Non-pigmented ciliary epithelial cell (primary cell): ENCODE data around the gene OR2B2.

Experiments
- DNase-seq: peaks from one replicate; pipeline ENCODE4 v3.0.0-alpha.2; 2010; ENCODE audit warnings: low read depth

The OR2B2 gene

DNA sequence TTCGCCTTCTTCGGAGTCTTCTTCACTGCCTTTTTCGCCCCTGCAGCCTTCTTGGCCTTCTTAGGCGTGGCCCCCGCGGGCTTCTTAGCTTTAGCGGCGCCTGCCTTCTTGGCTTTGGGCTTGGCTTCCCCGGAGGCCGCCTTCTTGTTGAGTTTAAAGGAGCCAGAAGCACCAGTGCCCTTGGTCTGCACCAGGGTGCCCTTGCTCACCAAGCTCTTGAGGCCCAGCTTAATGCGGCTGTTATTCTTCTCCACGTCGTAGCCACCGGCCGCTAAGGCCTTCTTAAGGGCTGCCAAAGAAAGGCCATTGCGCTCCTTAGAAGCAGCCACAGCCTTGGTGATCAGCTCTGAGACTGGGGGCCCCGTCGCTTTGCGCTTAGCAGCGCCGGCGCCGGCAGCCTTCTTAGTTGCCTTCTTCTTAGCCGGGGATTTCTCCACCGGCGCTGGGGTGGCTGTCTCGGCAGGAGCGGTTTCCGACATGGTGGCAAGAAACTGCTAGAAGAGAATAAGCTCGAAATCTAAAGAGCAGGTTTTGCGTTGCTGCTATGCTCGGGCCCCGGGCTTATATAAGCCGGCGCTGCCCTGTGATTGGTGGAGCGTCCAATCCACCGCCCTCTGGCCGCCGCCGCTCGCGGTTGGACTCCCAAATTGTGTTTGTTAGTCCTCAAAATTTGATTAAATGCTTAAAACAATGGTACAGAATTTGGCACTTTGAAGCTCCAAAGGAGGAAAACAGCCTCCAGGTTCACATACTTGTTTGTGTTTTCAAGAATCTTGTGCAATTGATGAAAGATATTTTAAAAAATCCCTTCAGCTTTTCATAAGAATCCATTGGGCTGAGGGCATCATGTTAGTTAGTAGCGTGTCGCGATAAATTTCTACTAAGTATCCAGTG, 44.9 kb downstream of the OR2B2 start:
- no peak for DNase-seq

DNA sequence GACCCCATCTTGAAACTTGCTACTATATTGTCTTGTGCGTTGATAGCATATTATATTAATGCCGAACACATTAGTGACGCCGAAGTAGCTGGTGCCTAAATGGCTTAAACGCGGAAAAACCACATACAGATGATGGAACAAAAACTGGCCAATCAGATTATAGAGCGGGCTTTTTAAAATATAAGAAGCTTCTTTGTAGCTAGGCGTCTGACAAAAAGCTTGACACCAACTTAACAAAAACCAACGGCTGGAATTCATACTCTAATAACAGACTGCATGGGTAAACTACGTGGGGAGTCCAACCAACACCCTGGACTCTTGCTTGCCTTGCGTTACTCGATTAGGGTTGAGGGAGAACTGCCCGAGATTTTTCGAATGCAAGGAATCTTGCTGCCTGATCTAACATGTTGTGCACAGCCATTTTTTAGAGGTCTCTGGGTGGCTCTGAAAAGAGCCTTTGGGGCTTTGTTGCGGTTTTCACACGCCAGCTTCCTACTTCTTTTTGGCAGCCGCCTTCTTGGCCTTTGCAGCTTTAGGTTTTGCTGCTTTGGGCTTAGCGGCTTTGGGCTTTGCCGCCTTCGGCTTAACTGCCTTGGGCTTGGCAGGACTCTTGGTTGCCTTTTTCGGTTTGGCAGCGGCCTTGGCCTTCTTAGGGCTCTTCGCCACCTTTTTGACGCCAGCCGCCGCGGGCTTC, 45.7 kb downstream of the OR2B2 start:
- no peak for DNase-seq

DNA sequence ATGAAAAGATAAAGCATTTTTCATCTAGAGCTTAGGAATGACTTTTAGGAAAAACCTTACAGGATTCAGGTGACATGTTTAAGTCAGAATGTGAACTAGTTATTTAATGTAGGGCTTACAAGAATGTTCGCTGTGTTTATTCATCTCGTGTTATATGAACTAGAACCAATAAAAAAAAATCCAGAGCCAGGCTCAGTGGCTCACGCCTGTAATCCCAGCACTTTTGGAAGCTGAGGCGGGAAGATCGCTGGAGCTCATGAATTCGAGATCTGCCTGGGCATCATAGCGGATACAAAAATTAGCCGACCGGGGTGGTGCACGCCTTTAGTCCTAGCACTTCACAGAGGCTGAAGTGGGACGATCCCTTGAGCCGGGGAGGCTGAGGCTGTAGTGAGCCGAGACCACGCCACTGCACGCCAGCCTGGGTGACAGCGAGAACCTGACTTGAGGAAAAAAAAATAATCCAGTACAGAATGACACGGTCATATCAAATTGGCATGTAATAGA, 46.3 kb downstream of the OR2B2 start:
- no peak for DNase-seq

DNA sequence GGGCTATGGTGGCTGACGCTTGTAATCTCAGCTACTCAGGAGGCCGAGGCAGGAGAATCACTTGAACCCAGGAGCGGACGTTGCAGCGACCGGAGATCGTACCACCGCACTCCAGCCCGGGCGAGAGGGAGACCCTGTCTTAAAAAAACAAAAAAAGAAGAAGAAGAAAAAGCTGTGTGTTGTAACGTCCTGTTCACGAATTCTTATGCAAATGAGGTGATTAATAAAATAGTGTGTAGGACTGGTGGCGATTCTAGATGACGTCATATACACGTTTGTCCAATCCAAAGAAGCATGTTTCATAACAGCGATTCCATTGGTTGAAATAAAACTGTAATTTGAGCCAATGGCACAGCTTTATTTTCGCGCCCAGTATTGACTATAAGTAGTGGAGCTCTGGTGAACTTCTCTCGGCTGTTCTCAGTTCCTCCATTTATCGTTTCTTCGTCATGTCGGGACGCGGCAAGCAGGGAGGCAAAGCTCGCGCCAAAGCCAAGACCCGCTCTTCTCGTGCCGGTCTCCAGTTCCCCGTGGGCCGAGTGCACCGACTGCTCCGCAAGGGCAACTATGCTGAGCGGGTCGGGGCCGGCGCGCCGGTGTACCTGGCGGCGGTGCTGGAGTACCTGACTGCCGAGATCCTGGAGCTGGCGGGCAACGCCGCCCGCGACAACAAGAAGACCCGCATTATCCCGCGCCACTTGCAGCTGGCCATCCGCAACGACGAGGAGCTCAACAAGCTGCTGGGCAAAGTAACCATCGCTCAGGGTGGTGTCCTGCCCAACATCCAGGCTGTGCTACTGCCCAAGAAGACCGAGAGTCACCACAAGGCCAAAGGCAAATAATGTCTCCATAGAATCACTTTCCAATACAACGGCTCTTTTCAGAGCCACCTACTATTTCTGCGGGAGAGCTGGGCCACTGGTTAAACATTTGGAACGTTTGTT, 47.0 kb downstream of the OR2B2 start:
- peak; percentile 94 for DNase-seq

DNA sequence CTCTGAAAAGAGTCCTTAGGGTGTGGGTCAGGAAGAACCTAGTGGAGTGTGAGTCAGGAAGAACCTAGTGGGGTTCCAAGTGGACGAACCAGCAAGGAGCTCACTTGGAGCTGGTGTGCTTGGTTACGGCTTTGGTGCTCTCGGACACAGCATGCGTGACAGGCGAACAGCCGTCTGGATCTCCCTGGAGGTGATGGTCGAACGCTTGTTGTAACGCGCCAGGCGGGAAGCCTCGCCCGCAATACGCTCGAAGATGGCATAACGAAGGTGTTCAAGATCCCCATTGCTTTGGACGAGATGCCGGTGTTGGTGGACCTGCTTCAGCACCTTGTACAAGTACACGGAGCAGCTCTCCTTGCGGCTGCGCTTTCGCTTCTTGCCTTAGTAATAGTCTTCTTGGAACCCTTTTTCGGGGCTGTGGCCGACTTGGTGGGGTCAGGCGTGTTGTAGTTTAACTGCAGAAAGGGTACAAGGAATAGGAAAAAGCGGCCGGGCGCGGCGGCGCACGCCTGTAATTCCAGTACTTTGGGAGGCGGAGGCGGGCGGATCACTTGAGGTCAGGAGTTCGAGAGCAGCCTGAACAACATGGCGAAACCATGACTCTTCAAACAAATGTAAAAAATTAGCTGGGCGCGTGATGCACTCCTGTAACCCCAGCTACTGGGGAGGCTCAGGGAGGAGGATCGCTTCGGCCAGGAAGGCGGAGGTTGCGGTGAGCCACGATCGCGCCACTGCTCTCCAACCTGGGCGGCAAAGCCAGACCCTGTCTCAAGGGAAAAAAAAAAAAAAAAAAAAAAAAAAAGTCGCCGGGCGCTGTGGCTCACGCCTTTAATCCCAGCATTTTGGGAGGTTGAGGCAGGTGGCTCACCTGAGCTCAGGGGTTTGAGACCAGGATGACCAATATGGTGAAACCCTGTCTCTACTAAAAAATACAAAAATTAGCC, 48.0 kb downstream of the OR2B2 start:
- DNase-seq, result no peak

DNA sequence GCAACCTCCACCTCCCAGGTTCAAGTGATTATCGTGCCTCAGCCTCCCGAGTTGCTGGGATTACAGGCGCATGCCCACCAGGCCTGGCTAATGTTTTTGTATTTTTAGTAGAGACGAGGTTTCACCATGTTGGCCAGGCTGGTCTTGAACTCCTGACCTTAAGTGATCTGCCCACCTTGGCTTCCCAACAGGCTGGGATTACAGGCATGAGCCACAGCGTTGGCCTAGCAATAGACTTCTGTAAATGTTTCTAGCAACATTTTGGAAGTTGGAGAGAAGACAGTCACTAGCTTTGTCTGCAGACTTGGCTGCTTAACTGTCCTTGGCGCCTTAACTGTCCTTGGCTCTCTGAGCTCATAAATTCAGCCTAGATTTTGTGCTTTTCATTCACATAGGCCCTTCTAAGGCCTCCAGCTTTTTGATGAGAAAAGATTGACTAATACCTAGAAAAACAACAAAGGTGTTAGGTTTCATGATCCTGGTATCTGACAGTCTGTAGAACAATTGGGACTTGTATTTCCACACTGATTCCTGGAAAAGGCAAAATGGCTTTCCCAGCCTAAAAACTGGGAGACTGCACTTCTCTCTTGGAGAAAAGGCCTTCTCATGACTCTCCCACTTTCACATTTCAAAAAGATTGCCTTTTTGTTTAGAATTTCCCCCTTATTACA, 49.7 kb downstream of the OR2B2 start:
- no peak for DNase-seq

DNA sequence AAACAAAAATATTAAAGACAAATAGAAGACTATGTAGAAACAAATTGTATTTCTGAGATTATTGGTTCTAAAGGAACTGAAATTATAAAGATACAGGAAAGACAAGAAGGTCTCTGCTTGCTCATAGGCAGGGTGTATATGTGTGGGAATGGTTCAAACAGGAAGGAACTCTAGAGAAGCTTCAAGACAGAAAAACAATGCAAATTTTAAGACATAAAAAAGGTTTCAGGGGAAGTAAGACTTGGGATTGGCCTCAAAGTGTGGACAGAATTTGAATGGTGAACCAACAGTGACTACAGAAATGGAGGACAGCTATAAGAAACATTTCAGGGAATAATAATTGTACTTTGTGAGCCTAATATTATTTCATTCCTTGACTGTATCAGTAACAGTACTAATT, 50.3 kb downstream of the OR2B2 start:
- DNase-seq, result no peak

DNA sequence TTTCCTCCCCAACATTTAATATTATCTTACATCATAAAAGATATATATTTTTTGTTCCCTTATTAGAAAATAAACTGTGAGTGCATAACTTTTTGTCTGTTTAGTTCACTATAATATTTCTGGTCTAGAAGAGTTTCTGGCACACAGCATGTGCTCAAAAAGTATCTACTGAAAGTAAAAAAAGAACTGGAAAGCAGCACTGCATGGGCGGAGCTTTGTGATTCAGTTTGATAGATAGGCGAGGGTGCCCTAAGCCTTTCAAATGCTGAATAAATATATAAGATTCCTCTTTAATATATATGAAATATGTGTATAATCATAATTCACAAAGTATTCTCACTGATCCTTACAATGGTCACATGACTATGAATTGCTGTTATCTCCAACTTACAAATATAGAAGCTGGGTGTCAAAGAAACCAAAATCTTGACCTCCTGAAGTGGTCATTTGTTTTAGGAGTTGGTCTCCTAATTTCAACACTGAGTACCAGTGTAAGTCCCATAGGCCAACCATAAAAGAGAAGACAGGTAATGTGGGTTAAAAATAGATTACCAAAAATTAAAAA, 50.8 kb downstream of the OR2B2 start:
- DNase-seq, result no peak
